22Rv1 (cell line): ENCODE results near the gene NBEAL1.
"Not testable (repeated sequence)": the region's sequence is repeated elsewhere in the genome, so short reads cannot be mapped to it uniquely, and the experiment has no call there.

Experiments
- H3K27ac ChIP-seq: fragments of 450-650 bp; 2 replicates; pipeline ENCODE4 v1.5.1; 2017
- ZFX ChIP-seq: fragments of 450-650 bp; IDR thresholded peaks from 2 replicates; pipeline ENCODE4 v1.6.1; 2017; ENCODE audit warnings: antibody characterized with exemption, borderline replicate concordance
- TF ChIP-seq, protein P1 (sequence below): fragments of 450-650 bp; IDR thresholded peaks from 2 replicates; pipeline ENCODE4 v1.5.1; 2017; ENCODE audit warnings: mild to moderate bottlenecking

Gene NBEAL1

DNA sequence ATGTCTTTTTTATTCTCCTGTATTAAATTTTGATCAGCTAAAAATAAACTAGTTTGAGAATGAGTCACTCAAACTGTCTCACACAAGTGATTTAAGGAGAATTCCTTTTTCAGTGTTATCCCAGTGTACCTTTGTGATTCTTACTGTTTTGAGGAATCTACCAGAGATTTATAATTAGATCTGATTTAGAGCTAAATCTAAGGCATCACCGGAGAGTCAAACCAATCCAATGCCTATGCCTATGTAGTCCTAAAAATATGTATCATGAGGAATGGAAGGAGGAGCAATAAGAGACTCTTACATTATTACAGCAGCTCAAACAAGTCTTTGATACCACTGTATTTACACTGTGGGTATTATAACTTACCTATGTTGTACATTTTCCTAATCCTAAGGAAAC, 160.7 kb downstream of the NBEAL1 start:
- no peak for TF ChIP-seq ZFX
- TF ChIP-seq, protein P1, sequence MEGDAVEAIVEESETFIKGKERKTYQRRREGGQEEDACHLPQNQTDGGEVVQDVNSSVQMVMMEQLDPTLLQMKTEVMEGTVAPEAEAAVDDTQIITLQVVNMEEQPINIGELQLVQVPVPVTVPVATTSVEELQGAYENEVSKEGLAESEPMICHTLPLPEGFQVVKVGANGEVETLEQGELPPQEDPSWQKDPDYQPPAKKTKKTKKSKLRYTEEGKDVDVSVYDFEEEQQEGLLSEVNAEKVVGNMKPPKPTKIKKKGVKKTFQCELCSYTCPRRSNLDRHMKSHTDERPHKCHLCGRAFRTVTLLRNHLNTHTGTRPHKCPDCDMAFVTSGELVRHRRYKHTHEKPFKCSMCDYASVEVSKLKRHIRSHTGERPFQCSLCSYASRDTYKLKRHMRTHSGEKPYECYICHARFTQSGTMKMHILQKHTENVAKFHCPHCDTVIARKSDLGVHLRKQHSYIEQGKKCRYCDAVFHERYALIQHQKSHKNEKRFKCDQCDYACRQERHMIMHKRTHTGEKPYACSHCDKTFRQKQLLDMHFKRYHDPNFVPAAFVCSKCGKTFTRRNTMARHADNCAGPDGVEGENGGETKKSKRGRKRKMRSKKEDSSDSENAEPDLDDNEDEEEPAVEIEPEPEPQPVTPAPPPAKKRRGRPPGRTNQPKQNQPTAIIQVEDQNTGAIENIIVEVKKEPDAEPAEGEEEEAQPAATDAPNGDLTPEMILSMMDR, result no peak
- H3K27ac ChIP-seq, result no peak overlapping the region

DNA sequence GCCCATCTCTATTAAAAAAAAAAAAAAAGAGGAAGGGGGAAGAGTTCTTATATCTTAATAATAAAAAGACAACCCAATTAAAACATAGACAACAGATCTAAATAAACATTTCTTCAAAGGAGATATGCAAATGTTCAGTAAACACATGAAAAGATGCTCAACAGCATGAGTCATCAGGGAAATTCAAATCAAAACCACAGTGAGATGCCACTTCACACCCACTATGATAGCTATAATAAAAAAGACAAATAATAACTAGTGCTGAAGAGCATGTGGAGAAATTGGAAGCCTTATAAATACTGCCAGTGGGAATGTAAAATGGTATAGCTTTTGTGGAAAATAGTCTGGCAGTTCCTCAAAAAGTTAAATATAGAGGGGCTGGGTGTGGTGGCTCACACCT, 162.7 kb downstream of the NBEAL1 start:
- no peak overlapping the region for H3K27ac ChIP-seq
- TF ChIP-seq, protein P1, result no peak
- TF ChIP-seq ZFX, result no peak

DNA sequence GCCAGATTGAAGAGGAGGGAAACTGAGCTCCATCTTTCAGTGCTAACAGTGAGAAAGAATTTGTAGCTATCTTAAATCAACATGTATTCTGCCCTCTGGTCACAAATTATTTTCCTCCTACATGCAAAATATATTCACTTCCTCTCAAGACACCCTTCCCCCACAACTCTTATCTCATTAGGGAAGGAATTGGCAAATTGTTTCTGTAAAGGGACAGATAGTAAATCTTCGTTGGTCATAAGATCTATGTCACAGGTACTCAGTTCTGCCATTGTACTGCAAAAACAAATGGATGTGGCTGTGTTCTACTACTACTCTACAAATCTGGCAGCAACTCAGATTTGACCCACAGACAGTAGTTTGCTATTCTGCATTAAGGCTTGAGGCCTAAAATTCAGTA, 171.2 kb downstream of the NBEAL1 start:
- TF ChIP-seq, protein P1, result no peak
- TF ChIP-seq ZFX, result no peak
- no peak overlapping the region for H3K27ac ChIP-seq

DNA sequence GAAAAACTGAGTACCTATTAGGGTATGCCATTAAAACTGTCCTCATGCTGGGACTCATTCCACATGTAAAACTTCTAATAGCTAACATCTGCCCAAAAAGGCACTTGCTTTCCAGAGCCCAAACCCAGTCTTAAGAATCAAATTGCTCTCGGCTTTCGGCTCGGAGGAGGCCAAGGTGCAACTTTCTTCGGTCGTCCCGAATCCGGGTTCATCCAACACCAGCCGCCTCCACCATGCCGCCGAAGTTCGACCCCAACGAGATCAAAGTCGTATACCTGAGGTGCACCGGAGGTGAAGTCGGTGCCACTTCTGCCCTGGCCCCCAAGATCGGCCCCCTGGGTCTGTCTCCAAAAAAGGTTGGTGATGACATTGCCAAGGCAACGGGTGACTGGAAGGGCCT, 175.9 kb downstream of the NBEAL1 start:
- H3K27ac ChIP-seq, result peak overlapping the region; percentile 2; the same call in 1 of the 2 replicates

DNA sequence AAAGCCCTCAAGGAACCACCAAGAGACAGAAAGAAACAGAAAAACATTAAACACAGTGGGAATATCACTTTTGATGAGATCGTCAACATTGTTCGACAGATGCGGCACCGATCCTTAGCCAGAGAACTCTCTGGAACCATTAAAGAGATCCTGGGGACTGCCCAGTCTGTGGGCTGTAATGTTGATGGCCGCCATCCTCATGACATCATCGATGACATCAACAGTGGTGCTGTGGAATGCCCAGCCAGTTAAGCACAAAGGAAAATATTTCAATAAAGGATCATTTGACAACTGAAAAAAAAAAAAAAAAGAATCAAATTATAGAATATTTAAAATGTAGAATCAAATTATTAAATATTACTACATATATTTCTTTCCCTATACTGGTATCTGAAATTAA, 176.4 kb downstream of the NBEAL1 start:
- not testable (repeated sequence) for H3K27ac ChIP-seq

DNA sequence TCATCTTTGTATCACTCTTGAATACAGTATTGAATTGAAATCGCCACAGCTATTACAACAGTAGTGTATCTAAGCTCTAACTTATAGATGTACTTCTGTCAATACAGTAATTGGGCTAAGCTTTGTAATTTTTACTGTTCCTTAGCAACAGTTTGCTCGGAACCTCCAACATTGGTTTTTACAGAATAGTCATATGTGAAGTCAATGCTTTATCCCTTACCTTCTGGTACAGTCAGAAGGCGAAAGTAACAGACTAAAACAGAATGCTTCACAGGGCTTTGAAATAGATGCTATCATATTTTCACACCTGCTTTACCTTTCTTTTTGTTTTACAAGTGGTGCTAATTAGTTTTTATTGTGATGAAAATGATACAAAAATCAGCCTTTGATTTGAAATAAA, 177.3 kb downstream of the NBEAL1 start:
- no peak for TF ChIP-seq ZFX
- TF ChIP-seq, protein P1, result no peak
- H3K27ac ChIP-seq, result no peak overlapping the region

DNA sequence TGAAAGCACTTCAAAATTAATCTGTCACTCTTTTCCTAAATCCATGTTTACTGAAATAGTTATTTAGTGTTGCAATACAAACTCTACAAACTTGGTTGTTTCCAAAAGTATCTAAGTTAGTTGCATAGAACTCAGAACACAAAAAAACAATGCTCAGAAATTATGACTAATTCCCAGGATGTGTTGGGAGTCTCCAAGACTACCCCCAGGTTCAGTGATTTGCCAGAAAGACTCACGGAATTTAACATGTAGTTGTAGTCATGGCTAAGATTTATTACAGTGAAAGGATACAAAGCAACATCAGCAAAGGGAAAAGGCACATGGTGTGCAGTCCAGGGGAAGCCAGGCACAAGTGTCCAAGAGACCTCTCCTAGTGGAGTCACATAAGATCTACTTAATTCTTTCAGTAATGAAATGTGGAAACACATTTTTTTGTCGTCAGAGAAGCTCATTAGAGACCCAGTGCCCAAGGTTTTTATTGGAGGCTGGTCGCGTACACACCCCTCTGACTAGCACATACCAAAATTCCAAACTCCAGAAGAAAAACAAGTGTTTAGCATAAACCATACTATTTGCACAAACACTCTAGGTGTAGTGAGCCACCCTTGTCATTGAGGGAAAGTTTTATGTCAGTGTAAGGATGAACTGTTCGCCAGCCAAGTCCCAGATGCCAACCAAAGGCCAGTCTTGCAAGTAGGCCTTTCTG, 180.8 kb downstream of the NBEAL1 start:
- no peak for TF ChIP-seq ZFX
- TF ChIP-seq, protein P1, result no peak
- no peak overlapping the region for H3K27ac ChIP-seq

DNA sequence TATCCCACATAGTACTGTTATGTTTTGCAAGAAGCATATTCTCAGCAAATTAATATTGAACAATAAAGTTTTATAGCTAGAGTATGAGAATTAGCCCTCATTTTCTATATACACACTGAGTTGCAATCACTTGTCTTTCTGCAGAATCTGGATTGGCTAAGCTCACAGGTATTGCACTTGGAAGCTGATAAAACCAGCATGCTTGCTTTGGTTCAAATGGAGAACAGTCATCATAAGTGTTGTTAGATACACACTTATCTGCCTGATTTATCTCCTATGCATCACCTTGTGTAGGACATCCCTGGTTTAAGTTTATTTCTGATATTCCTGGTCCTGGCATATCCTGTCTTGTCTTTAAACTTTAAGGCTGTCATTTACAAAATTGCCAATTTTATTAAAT, 186.2 kb downstream of the NBEAL1 start:
- TF ChIP-seq, protein P1, result no peak
- TF ChIP-seq ZFX, result no peak
- H3K27ac ChIP-seq, result no peak overlapping the region
